PC-3 (cell line): ENCODE measurements around the gene FERMT3. TPM values are rescaled to one million over a fixed set of nuclear protein-coding genes. Genes with fewer than 3 reads are reported as not detected.

Experiments
- ATAC-seq: fragments of 200-7000 bp; cut with Tn5 transposase; 2 replicates; pipeline ENCODE4 v1.9.1; 2020; ENCODE audit warnings: mild to moderate bottlenecking, moderate library complexity
- BruUV-seq: library from RNA; stranded (reverse); fragments of 400-500 nt; replicated peaks from 2 replicates; lab custom pipeline; 2021; lab: Mats Ljungman, UMichigan
- CTCF ChIA-PET: fragments of 300-600 bp; sonication (Branson Sonifier 250); formaldehyde crosslinking; loops from one replicate; lab custom pipeline; 2022; ENCODE audit warnings: antibody characterized with exemption; lab: Charles Lee
- POLR2A ChIA-PET: fragments of 300-600 bp; sonication (Branson Sonifier 250); formaldehyde crosslinking; loops from one replicate; lab custom pipeline; 2022; ENCODE audit warnings: antibody characterized with exemption; ENCODE audit not compliant: unreplicated experiment; lab: Charles Lee
- DNase-seq: peaks from one replicate; pipeline ENCODE4 v3.0.0-alpha.2; 2015
- H2AFZ ChIP-seq: fragments of 300-600 bp; sonication (generic); 2 replicates; pipeline ENCODE4 v1.6.0; 2016; ENCODE audit warnings: antibody characterized with exemption, low read length
- H3F3A ChIP-seq: fragments of 300-600 bp; sonication (generic); one replicate; pipeline ENCODE4 v1.6.0; 2017; ENCODE audit warnings: antibody characterized with exemption, low read length, control low read depth, mild to moderate bottlenecking; ENCODE audit not compliant: unreplicated experiment
- H3K27ac ChIP-seq: fragments of 300-600 bp; sonication (generic); 2 replicates; pipeline ENCODE4 v1.5.1; 2016; ENCODE audit warnings: mild to moderate bottlenecking, low read length
- H3K27me3 ChIP-seq: fragments of 300-600 bp; sonication (generic); 2 replicates; pipeline ENCODE4 v1.6.1; 2016; ENCODE audit warnings: low read length, mixed read lengths
- H3K36me3 ChIP-seq: fragments of 300-600 bp; sonication (generic); 2 replicates; pipeline ENCODE4 v1.6.1; 2016; ENCODE audit warnings: low read depth, mixed run types, low read length, mixed read lengths
- H3K4me1 ChIP-seq: fragments of 300-600 bp; sonication (generic); 2 replicates; pipeline ENCODE4 v1.5.1; 2016; ENCODE audit warnings: low read length; ENCODE audit not compliant: insufficient read depth
- H3K4me2 ChIP-seq: fragments of 300-600 bp; sonication (generic); 2 replicates; pipeline ENCODE4 v1.6.0; 2016; ENCODE audit warnings: low read length
- H3K4me3 ChIP-seq: fragments of 300-600 bp; sonication (generic); 2 replicates; pipeline ENCODE4 v1.5.1; 2016; ENCODE audit warnings: mild to moderate bottlenecking, low read length, mixed read lengths
- H3K79me2 ChIP-seq: fragments of 300-600 bp; sonication (generic); 2 replicates; pipeline ENCODE4 v1.6.1; 2017; ENCODE audit warnings: low read length, mixed read lengths
- H3K9ac ChIP-seq: fragments of 300-600 bp; sonication (generic); 2 replicates; pipeline ENCODE4 v1.6.0; 2016; ENCODE audit warnings: mild to moderate bottlenecking, low read length
- H3K9me2 ChIP-seq: fragments of 300-600 bp; sonication (generic); replicated peaks from 2 replicates; pipeline ENCODE4 v1.6.1; 2016; ENCODE audit warnings: mixed run types, low read length, mixed read lengths
- H3K9me3 ChIP-seq: fragments of 300-600 bp; sonication (generic); 2 replicates; pipeline ENCODE4 v1.6.1; 2016; ENCODE audit warnings: low read length, mixed read lengths
- H4K20me1 ChIP-seq: fragments of 300-600 bp; sonication (generic); 2 replicates; pipeline ENCODE4 v1.6.1; 2016; ENCODE audit warnings: low read length, mixed read lengths
- CTCF ChIP-seq: fragments of 300-600 bp; sonication (generic); conservative IDR thresholded peaks from 2 replicates; pipeline ENCODE4 v1.5.1; 2017; ENCODE audit warnings: antibody characterized with exemption, low read depth, mild to moderate bottlenecking, low read length
- EZH2 ChIP-seq: fragments of 300-600 bp; sonication (generic); IDR thresholded peaks from one replicate; pipeline ENCODE4 v1.6.1; 2017; ENCODE audit warnings: antibody characterized with exemption, mild to moderate bottlenecking, low read length; ENCODE audit not compliant: unreplicated experiment
- EZH2phosphoT487 ChIP-seq: fragments of 300-600 bp; sonication (generic); IDR thresholded peaks from 2 replicates; pipeline ENCODE4 v1.6.1; 2018; ENCODE audit warnings: mild to moderate bottlenecking, antibody characterized with exemption, low read length, borderline replicate concordance
- intact Hi-C: fragments of 100-400 bp; cut with micrococcal nuclease; formaldehyde crosslinking; loops from 2 replicates; pipeline ENCODE4 v1.9.0; 2023
- total RNA-seq: library from RNA; depleted of rRNA; stranded (reverse); fragments of >200 nt; gene quantifications from 2 replicates; pipeline ENCODE4 v1.2.3, GENCODE V29; 2014

FERMT3 gene
- total RNA-seq, 1 experiment from 2014 or later: 2.4 TPM

DNA sequence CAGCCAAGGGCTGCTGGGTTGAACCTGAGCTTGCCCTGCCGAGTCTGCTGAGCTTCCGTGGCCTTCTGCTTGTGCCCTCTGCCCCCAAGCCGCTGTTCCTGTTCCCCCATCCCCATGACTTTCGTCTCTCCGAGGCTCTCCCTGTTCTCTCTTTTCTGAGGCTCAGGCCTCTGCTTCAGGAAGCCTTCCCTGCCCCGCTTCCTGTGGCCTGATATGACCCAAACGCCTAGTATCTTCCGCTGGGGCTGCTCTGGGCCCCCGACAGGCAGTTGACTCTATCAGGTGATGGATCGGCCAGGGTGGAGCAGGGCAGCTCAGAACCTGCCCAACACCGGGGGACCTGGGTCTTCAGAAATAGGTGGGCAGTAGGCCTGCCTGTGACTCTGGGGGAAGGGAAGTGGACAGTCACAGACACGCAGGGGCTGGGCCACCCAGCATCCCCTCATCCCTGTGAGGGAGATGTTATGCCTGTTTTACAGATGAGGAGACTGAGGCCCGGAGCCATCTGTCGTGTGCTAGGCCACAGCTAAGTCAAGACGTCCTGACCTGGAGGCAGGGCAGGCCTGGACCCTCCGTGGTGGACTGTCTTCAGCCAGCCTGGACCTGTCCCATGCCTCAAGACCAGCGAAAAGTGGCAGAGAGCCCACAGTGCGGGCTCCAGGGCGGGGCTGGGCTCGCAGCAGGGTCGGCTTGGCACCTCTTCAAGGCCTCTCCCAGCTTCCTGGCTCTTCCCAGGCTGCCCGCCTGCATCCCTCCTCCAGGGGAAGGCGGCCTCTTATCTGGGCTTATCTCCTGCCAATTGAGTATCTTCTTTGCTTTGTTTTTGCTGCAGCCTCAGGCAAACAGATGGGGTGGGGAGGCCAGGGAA is 61.7 kb downstream of the FERMT3 start:
- ChIA-PET POLR2A (no interaction called here), CTCF (no interaction called here)
- ATAC-seq (peak; percentile 1), DNase-seq (peak; percentile 58)
- Histone ChIP-seq H4K20me1 (no peaks in the 10 kb centered on the region), H3K27me3 (no peaks in the 10 kb centered on the region), H3K9ac (no peak overlapping the region), H3K4me2 (peak overlapping the region; percentile 82), H3K27ac (peak overlapping the region; percentile 59), H3K9me3 (no peaks in the 10 kb centered on the region), H3K79me2 (peaks cover 14% of the 10 kb centered on the region; the same call in 1 of the 2 replicates), H3K36me3 (peaks cover 13% of the 10 kb centered on the region; the same call in 1 of the 2 replicates), H3K4me1 (peaks cover 35% of the 10 kb centered on the region), H3K4me3 (peak overlapping the region; percentile 69; the same call in 1 of the 2 replicates), H3F3A (no peaks in the 10 kb centered on the region), H2AFZ (no peak overlapping the region), H3K9me2 (no peaks in the 10 kb centered on the region)
- intact Hi-C loops: no loop called here
- TF ChIP-seq EZH2 (no peak), CTCF (no peak), EZH2phosphoT487 (no peak)
- no TSS peak for BruUV-seq

GRCh38 chr11:64268893-64269539 is 62.5 kb downstream of the FERMT3 start:
- intact Hi-C loops: no loop called here
- Histone ChIP-seq H3F3A (no peaks in the 10 kb centered on the region), H3K4me3 (peak overlapping the region; percentile 69), H3K27me3 (no peaks in the 10 kb centered on the region), H2AFZ (peak overlapping the region; percentile 76), H3K9me2 (no peaks in the 10 kb centered on the region), H3K9ac (peak overlapping the region; percentile 74), H4K20me1 (no peaks in the 10 kb centered on the region), H3K4me1 (peaks cover 35% of the 10 kb centered on the region), H3K36me3 (peaks cover 5% of the 10 kb centered on the region; the same call in 1 of the 2 replicates), H3K4me2 (peak overlapping the region; percentile 82), H3K27ac (peak overlapping the region; percentile 59), H3K9me3 (no peaks in the 10 kb centered on the region), H3K79me2 (peaks cover 14% of the 10 kb centered on the region; the same call in 1 of the 2 replicates)
- TF ChIP-seq EZH2phosphoT487: no peak
- no peak for TF ChIP-seq CTCF
- TF ChIP-seq EZH2: no peak
- POLR2A ChIA-PET: no interaction called here
- peak; percentile 50 for DNase-seq
- CTCF ChIA-PET: no interaction called here
- BruUV-seq: no TSS peak
- ATAC-seq: peak; percentile 3
